Peyer's patch (tissue), 4 donors: ENCODE results near the gene TM4SF18.

Experiments used
- CTCF ChIP-seq, 6 experiments: fragments of 450-650 bp in 4 of 6; fragments of 200-600 bp in 2 of 6; sonication (generic) in 1 of 6; IDR thresholded peaks; one replicate each; pipeline ENCODE4 v1.5.1; 2017 to 2019; ENCODE audit warnings: antibody characterized with exemption in 6 of 6, mild to moderate bottlenecking in 3 of 6, moderate library complexity in 1 of 6
- POLR2A ChIP-seq, 2 donors: fragments of 450-650 bp; IDR thresholded peaks; one replicate each; pipeline ENCODE4 v1.5.1; 2017; ENCODE audit warnings: antibody characterized with exemption in 2 of 2, mild to moderate bottlenecking in 2 of 2, moderate library complexity in 2 of 2

GRCh38 chr3:149353581-149354184, 20.2 kb upstream of the TM4SF18 start:
- TF ChIP-seq POLR2A (IDR thresholded peaks at IDR 0.05) (no peak), CTCF (IDR thresholded peaks at IDR 0.05) (no peak)
